H1 (cell line): Measurements from ENCODE around the gene DNAJC19. TPM values are rescaled to one million over a fixed set of nuclear protein-coding genes. Genes with fewer than 3 reads are reported as not detected.
A peak's percentile ranks its signal among the peaks of the same experiment; 100 is the strongest.

Experiments used
- CTCF ChIA-PET: fragments of 300-600 bp; sonication (Branson Sonifier 250); formaldehyde crosslinking; loops from one replicate; lab custom pipeline; 2021; ENCODE audit not compliant: partially characterized antibody; lab: Charles Lee
- POLR2A ChIA-PET: fragments of 300-600 bp; sonication (Branson Sonifier 250); formaldehyde crosslinking; loops from one replicate; lab custom pipeline; 2021; ENCODE audit warnings: inconsistent platforms; ENCODE audit not compliant: partially characterized antibody; lab: Charles Lee
- DNase-seq, 2 experiments: peaks; one replicate each; pipeline versions ENCODE4 v3.0.0 to v3.0.0-alpha.2; 2010 to 2022; ENCODE audit warnings: low spot score in 2 of 2, low read depth in 1 of 2, mixed read lengths in 1 of 2
- FAIRE-seq: peaks from 2 replicates; lab custom pipeline; 2011; peaks lifted over from hg19 to GRCh38; lab: Jason Lieb, UNC
- H2AFZ ChIP-seq: 2 replicates; pipeline ENCODE4 v1.8.1; 2012; ENCODE audit warnings: low read length, inconsistent platforms
- H2AK5ac ChIP-seq: 2 replicates; pipeline ENCODE4 v1.6.1; 2013; ENCODE audit warnings: low read depth, low read length
- H2BK120ac ChIP-seq: replicated peaks from 2 replicates; pipeline ENCODE3; 2013; ENCODE audit warnings: low read depth, low read length, inconsistent platforms
- H2BK12ac ChIP-seq: 2 replicates; pipeline ENCODE4 v1.6.1; 2013; ENCODE audit warnings: low read depth, low read length
- H2BK15ac ChIP-seq: 2 replicates; pipeline ENCODE4 v1.6.1; 2013; ENCODE audit warnings: low read length
- H2BK20ac ChIP-seq: 2 replicates; pipeline ENCODE4 v1.6.1; 2013; ENCODE audit warnings: low read length
- H2BK5ac ChIP-seq: 2 replicates; pipeline ENCODE4 v1.6.1; 2013; ENCODE audit warnings: low read depth, low read length
- H3K14ac ChIP-seq: 2 replicates; pipeline ENCODE4 v1.6.1; 2013; ENCODE audit warnings: inconsistent platforms; ENCODE audit not compliant: insufficient read length
- H3K18ac ChIP-seq: 2 replicates; pipeline ENCODE4 v1.6.1; 2013; ENCODE audit warnings: low read length; ENCODE audit errors: extremely low read depth
- H3K23ac ChIP-seq: 2 replicates; pipeline ENCODE4 v1.6.1; 2013; ENCODE audit warnings: inconsistent platforms; ENCODE audit not compliant: insufficient read length
- H3K23me2 ChIP-seq: 2 replicates; pipeline ENCODE4 v1.6.1; 2013; ENCODE audit warnings: low read depth, low read length
- H3K27ac ChIP-seq: 2 replicates; pipeline ENCODE4 v1.6.1; 2011; ENCODE audit warnings: low read depth, low read length, inconsistent platforms
- H3K27me3 ChIP-seq, 4 experiments: replicated peaks in 1 of 4; 1 replicate in 1 of 4; 2 replicates in 3 of 4; pipeline versions ENCODE4 v1.6.1 to v1.8.1; 2011 to 2013; ENCODE audit warnings: low read length in 3 of 4, mild to moderate bottlenecking in 3 of 4, inconsistent platforms in 2 of 4, mixed read lengths in 2 of 4, moderate library complexity in 1 of 4; ENCODE audit not compliant: control insufficient read depth in 3 of 4, insufficient read depth in 3 of 4; ENCODE audit errors: extremely low read depth in 1 of 4
- H3K36me3 ChIP-seq, 4 experiments: 2 replicates each; pipeline versions ENCODE4 v1.6.1 to v1.8.1; 2011 to 2013; ENCODE audit warnings: mild to moderate bottlenecking in 4 of 4, low read length in 3 of 4, moderate library complexity in 2 of 4, control low read depth in 1 of 4, inconsistent platforms in 1 of 4; ENCODE audit not compliant: insufficient read depth in 4 of 4, control insufficient read depth in 2 of 4
- H3K4ac ChIP-seq: replicated peaks from 2 replicates; pipeline ENCODE3; 2013; ENCODE audit warnings: low read length, low read depth, mixed read lengths, inconsistent platforms; ENCODE audit not compliant: insufficient read length
- H3K4me1 ChIP-seq, 4 experiments: replicated peaks in 1 of 4; 1 replicate in 1 of 4; 2 replicates in 3 of 4; pipeline versions ENCODE4 v1.6.1 to v1.8.1; 2011 to 2013; ENCODE audit warnings: low read length in 3 of 4, inconsistent platforms in 2 of 4, mixed read lengths in 1 of 4; ENCODE audit not compliant: insufficient read depth in 4 of 4, control insufficient read depth in 3 of 4
- H3K4me2 ChIP-seq, 2 experiments: 2 replicates each; pipeline versions ENCODE4 v1.6.1 to v1.8.1; 2011 to 2013; ENCODE audit warnings: low read depth in 2 of 2, low read length in 2 of 2, control low read depth in 1 of 2, inconsistent platforms in 1 of 2, mild to moderate bottlenecking in 1 of 2; ENCODE audit not compliant: insufficient read depth in 1 of 2
- H3K4me3 ChIP-seq, 4 experiments: fragments of 200-600, 300-600 bp in 1 of 4; sonication (generic), shearing (Covaris generic), sonication (Bioruptor Twin) in 1 of 4; 2 replicates each; pipeline versions ENCODE4 v1.5.1 to v1.8.1; 2011 to 2016; ENCODE audit warnings: low read length in 4 of 4, low read depth in 3 of 4, control low read depth in 2 of 4, inconsistent platforms in 2 of 4, mild to moderate bottlenecking in 2 of 4, mixed read lengths in 1 of 4, moderate library complexity in 1 of 4; ENCODE audit not compliant: insufficient read depth in 2 of 4; ENCODE audit errors: extremely low read depth in 1 of 4
- H3K56ac ChIP-seq: replicated peaks from 2 replicates; pipeline ENCODE3; 2013; ENCODE audit warnings: low read depth, mild to moderate bottlenecking, mixed read lengths, low read length, inconsistent platforms; ENCODE audit not compliant: insufficient read length
- H3K79me1 ChIP-seq: 2 replicates; pipeline ENCODE4 v1.6.1; 2013; ENCODE audit warnings: low read depth, low read length, control low read depth
- H3K79me2 ChIP-seq, 2 experiments: 2 replicates each; pipeline versions ENCODE4 v1.6.1 to v1.8.1; 2012 to 2013; ENCODE audit warnings: low read length in 2 of 2, mild to moderate bottlenecking in 2 of 2, inconsistent platforms in 1 of 2; ENCODE audit not compliant: insufficient read depth in 2 of 2, control insufficient read depth in 1 of 2
- H3K9ac ChIP-seq, 4 experiments: replicated peaks in 1 of 4; 1 replicate in 1 of 4; 2 replicates in 3 of 4; pipeline versions ENCODE4 v1.6.1 to v1.8.1; 2011 to 2013; ENCODE audit warnings: low read depth in 3 of 4, low read length in 3 of 4, control low read depth in 2 of 4, mild to moderate bottlenecking in 2 of 4, moderate library complexity in 2 of 4, inconsistent platforms in 1 of 4; ENCODE audit errors: extremely low read depth in 1 of 4
- H3K9me3 ChIP-seq, 2 experiments: 2 replicates each; pipeline versions ENCODE4 v1.6.1 to v1.8.1; 2012 to 2013; ENCODE audit warnings: mild to moderate bottlenecking in 2 of 2, moderate library complexity in 2 of 2, control low read depth in 1 of 2, inconsistent platforms in 1 of 2, low read depth in 1 of 2, low read length in 1 of 2, mixed read lengths in 1 of 2; ENCODE audit not compliant: insufficient read depth in 2 of 2
- H4K20me1 ChIP-seq, 2 experiments: replicated peaks in 1 of 2; 2 replicates each; pipeline versions ENCODE3 to v1.8.1; 2011 to 2013; ENCODE audit warnings: inconsistent platforms in 2 of 2, low read length in 2 of 2, mild to moderate bottlenecking in 1 of 2; ENCODE audit not compliant: insufficient read depth in 2 of 2, control insufficient read depth in 1 of 2
- H4K5ac ChIP-seq: 2 replicates; pipeline ENCODE4 v1.6.1; 2013; ENCODE audit warnings: low read length, low read depth, mixed read lengths, inconsistent platforms; ENCODE audit not compliant: insufficient read length
- H4K8ac ChIP-seq: 2 replicates; pipeline ENCODE4 v1.8.0; 2013; ENCODE audit warnings: mild to moderate bottlenecking, moderate library complexity, low read length, inconsistent platforms; ENCODE audit not compliant: insufficient read depth; ENCODE audit errors: extremely low read depth
- H4K91ac ChIP-seq: replicated peaks from 2 replicates; pipeline ENCODE3; 2013; ENCODE audit warnings: low read length, mixed read lengths, inconsistent platforms; ENCODE audit not compliant: insufficient read length
- BCL11A ChIP-seq, 2 experiments: IDR thresholded peaks; one replicate each; pipeline ENCODE4 v1.6.1; 2011; ENCODE audit warnings: low read depth in 2 of 2, low read length in 2 of 2, mild to moderate bottlenecking in 2 of 2
- CEBPB ChIP-seq: IDR thresholded peaks from 2 replicates; pipeline ENCODE4 v1.6.1; 2012; ENCODE audit warnings: low read depth, low read length
- CHD1 ChIP-seq: IDR thresholded peaks from 2 replicates; pipeline ENCODE4 v1.6.1; 2012; ENCODE audit warnings: low read depth, low read length, improper control_type of control experiment
- HDAC2 ChIP-seq, 2 experiments: fragments of 300-600 bp in 1 of 2; sonication (generic) in 1 of 2; IDR thresholded peaks; 2 replicates each; pipeline ENCODE4 v1.6.1; 2011 to 2012; ENCODE audit warnings: low read depth in 2 of 2, low read length in 2 of 2, mild to moderate bottlenecking in 2 of 2, moderate library complexity in 2 of 2, borderline replicate concordance in 1 of 2, inconsistent platforms in 1 of 2
- NANOG ChIP-seq: IDR thresholded peaks from 2 replicates; pipeline ENCODE4 v1.6.1; 2011; ENCODE audit warnings: low read length, low read depth, mild to moderate bottlenecking, inconsistent platforms; ENCODE audit not compliant: insufficient read depth, poor library complexity, severe bottlenecking
- PHF8 ChIP-seq: fragments of 200-600 bp; sonication (generic); conservative IDR thresholded peaks from 2 replicates; pipeline ENCODE4 v1.7.1; 2012; ENCODE audit warnings: low read depth, mild to moderate bottlenecking, inconsistent platforms, low read length, moderate library complexity
- RAD21 ChIP-seq, 2 experiments: IDR thresholded peaks in 1 of 2; conservative IDR thresholded peaks in 1 of 2; 2 replicates each; pipeline ENCODE4 v1.6.1; 2011; ENCODE audit warnings: low read depth in 2 of 2, low read length in 2 of 2, improper control_type of control experiment in 1 of 2, inconsistent platforms in 1 of 2, mild to moderate bottlenecking in 1 of 2, moderate library complexity in 1 of 2
- RFX5 ChIP-seq: IDR thresholded peaks from 2 replicates; pipeline ENCODE4 v1.6.1; 2011; ENCODE audit warnings: low read depth, low read length, improper control_type of control experiment, borderline replicate concordance
- SIN3A ChIP-seq, 2 experiments: IDR thresholded peaks in 1 of 2; conservative IDR thresholded peaks in 1 of 2; 2 replicates each; pipeline ENCODE4 v1.6.1; 2011 to 2012; ENCODE audit warnings: low read length in 2 of 2, improper control_type of control experiment in 1 of 2, low read depth in 1 of 2, mild to moderate bottlenecking in 1 of 2
- SRF ChIP-seq: IDR thresholded peaks from 2 replicates; pipeline ENCODE4 v1.6.1; 2011; ENCODE audit warnings: mild to moderate bottlenecking, low read depth, low read length, moderate library complexity
- SUZ12 ChIP-seq: fragments of 200-600 bp; sonication (generic); IDR thresholded peaks from 2 replicates; pipeline ENCODE4 v1.6.1; 2012; ENCODE audit warnings: mild to moderate bottlenecking, inconsistent platforms, low read length, moderate library complexity, mixed read lengths
- TEAD4 ChIP-seq: IDR thresholded peaks from 2 replicates; pipeline ENCODE4 v1.6.1; 2012; ENCODE audit warnings: low read depth, low read length, inconsistent platforms, mixed read lengths
- ZNF274 ChIP-seq: IDR thresholded peaks from 2 replicates; pipeline ENCODE4 v1.7.0; 2012; ENCODE audit warnings: low read length, borderline replicate concordance; ENCODE audit errors: extremely low read depth
- WGBS, 2 experiments: shearing (Covaris generic) in 1 of 2; methylation state at CpG; one replicate each; pipeline versions ENCODE4 v1.1.6 to v1.1.7; 2013 to 2015; ENCODE audit warnings: low lambda C conversion rate in 2 of 2, mixed read lengths in 2 of 2, inconsistent platforms in 1 of 2, low coverage in 1 of 2, missing lambda C conversion rate in 1 of 2; ENCODE audit not compliant: insufficient replicate concordance in 2 of 2, insufficient coverage in 1 of 2, insufficient read length in 1 of 2; ENCODE audit errors: extremely low coverage in 1 of 2, missing lambda C conversion rate in 1 of 2; 5-methylcytosine and 5-hydroxymethylcytosine counted together
- polyA plus RNA-seq, 7 experiments: library from polyadenylated mRNA; depleted of rRNA in 3 of 7; stranded (reverse) in 5 of 7; unstranded in 2 of 7; fragments of >200 nt in 5 of 7; fragments of 200-250 nt in 2 of 7; gene quantifications; 1 replicate in 5 of 7; 2 replicates in 1 of 7; 4 replicates in 1 of 7; pipeline versions ENCODE4 v1.2.1 to v1.2.3, GENCODE V29; 2011 to 2013; ENCODE audit warnings: missing spikeins in 2 of 7, mixed read lengths in 2 of 7
- total RNA-seq: library from RNA; stranded (reverse); fragmentation: NEBNext Ultra II Directional; extraction: Animal tissue kit (Norgen Biotek cat#: 25700); gene quantifications from 2 replicates; pipeline ENCODE4 v1.2.1, GENCODE V29; 2021

Gene DNAJC19
- total and polyA plus RNA-seq, 2 of the 8 experiments (the other 6 are each of a cell fraction or from before 2014, with no cell fraction given): 62.4 to 90.9 TPM

GRCh38 chr3:180990505-180990904 is 969 bp upstream of the DNAJC19 start:
- Histone ChIP-seq H3K4me1 (no peaks in the 10 kb centered on the region), H2BK5ac (no peak overlapping the region), H3K9me3 (no peaks in the 10 kb centered on the region), H3K4me2 (peak overlapping the region; percentile 63 to 91; a peak in 2 of 4 replicates), H2BK15ac (no peak overlapping the region), H3K23ac (no peak overlapping the region), H3K27me3 (no peaks in the 10 kb centered on the region), H4K20me1 (no peaks in the 10 kb centered on the region), H2BK12ac (no peak overlapping the region), H3K4me3 (peak overlapping the region in 2 of 4 experiments; percentile 89 to 93; a peak in 2 of 8 replicates), H3K9ac (no peak overlapping the region), H2BK120ac (no peak overlapping the region), H4K8ac (no peak overlapping the region), H3K4ac (no peak overlapping the region), H2AK5ac (no peak overlapping the region), H3K18ac (no peak overlapping the region), H3K23me2 (peaks cover 4% of the 10 kb centered on the region; the same call in 1 of the 2 replicates), H2BK20ac (no peak overlapping the region), H3K27ac (no peak overlapping the region), H3K14ac (no peak overlapping the region), H4K91ac (no peak overlapping the region), H3K79me2 (peaks cover 0 to 19% of the 10 kb centered on the region in 2 experiments; a peak in 2 of 4 replicates), H3K79me1 (peaks cover 3% of the 10 kb centered on the region; the same call in 1 of the 2 replicates), H2AFZ (no peak overlapping the region), H4K5ac (no peak overlapping the region), H3K56ac (no peak overlapping the region), H3K36me3 (peaks cover 0 to 23% (median 9%) of the 10 kb centered on the region in 4 experiments; a peak in 5 of 8 replicates)
- FAIRE-seq (no peak), DNase-seq (no peak)
- ChIA-PET CTCF (interaction anchor here (1.0 kb wide), 1 partner anchor 14 kb away, joined by 3 read pairs; no protein-coding TSS in a partner anchor), POLR2A (interaction anchor here (1.1 kb wide), 1 partner anchor 78 kb away, joined by 7 read pairs; the partner anchor contains the start of gene FXR1)
- 75% methylated on average over 2 of the region's 2 CpGs; no CpG with 5 or more reads in 1 of the 2 experiments for WGBS, 2 experiments
- TF ChIP-seq CEBPB (no peak), SUZ12 (no peak), NANOG (no peak), SIN3A (conservative IDR thresholded peaks at IDR 0.05 in 1 of 2, IDR thresholded peaks at IDR 0.05 in 1 of 2; ENCODE audit: low read depth in 1 of 2, low read length in 2 of 2) (no peak), RAD21 (IDR thresholded peaks at IDR 0.05 in 1 of 2, conservative IDR thresholded peaks at IDR 0.05 in 1 of 2; ENCODE audit: low read depth in 2 of 2, low read length in 2 of 2) (no peak), SRF (no peak), TEAD4 (no peak), PHF8 (no peak), BCL11A (IDR thresholded peaks at IDR 0.05; ENCODE audit: low read depth in 2 of 2, low read length in 2 of 2) (no peak), ZNF274 (no peak), RFX5 (no peak), CHD1 (no peak), HDAC2 (IDR thresholded peaks at IDR 0.05; ENCODE audit: borderline replicate concordance in 1 of 2, low read depth in 2 of 2, low read length in 2 of 2) (no peak)
